Esophagus muscularis mucosa (tissue), 4 donors: ENCODE data around the gene NPAS3. TPM values are rescaled to one million over a fixed set of nuclear protein-coding genes. Genes with fewer than 3 reads are reported as not detected.

ENCODE experiments used
- DNase-seq: peaks from one replicate; pipeline ENCODE4 v3.0.0-alpha.2; 2017; ENCODE audit errors: extremely low spot score
- H3K27ac ChIP-seq, 4 donors: fragments of 200-600 bp; sonication (generic); replicated peaks in 1 of 4; 1 replicate in 3 of 4; 2 replicates in 1 of 4; pipeline ENCODE4 v1.5.1; 2016 to 2019; ENCODE audit warnings: mild to moderate bottlenecking in 1 of 4
- H3K27me3 ChIP-seq, 4 donors: fragments of 200-600 bp; sonication (generic); one replicate each; pipeline versions ENCODE4 v1.5.1 to v1.6.0; 2016 to 2019
- H3K36me3 ChIP-seq, 4 donors: fragments of 200-600 bp; sonication (generic); one replicate each; pipeline ENCODE4 v1.5.1; 2016 to 2019
- H3K4me1 ChIP-seq, 4 donors: fragments of 200-600 bp; sonication (generic); one replicate each; pipeline ENCODE4 v1.5.1; 2016 to 2019
- H3K4me3 ChIP-seq, 4 donors: fragments of 200-600 bp; sonication (generic); 1 replicate in 2 of 4; 2 replicates in 2 of 4; pipeline ENCODE4 v1.5.1; 2016 to 2019; ENCODE audit warnings: mild to moderate bottlenecking in 4 of 4, moderate library complexity in 1 of 4
- H3K9me3 ChIP-seq, 4 donors: fragments of 200-600 bp; sonication (generic); 1 replicate in 3 of 4; 2 replicates in 1 of 4; pipeline ENCODE4 v1.5.1; 2016 to 2019
- CTCF ChIP-seq, 3 experiments: fragments of 200-600 bp in 2 of 3; fragments of 450-650 bp in 1 of 3; sonication (generic) in 2 of 3; IDR thresholded peaks; one replicate each; pipeline ENCODE4 v1.5.1; 2017 to 2019; ENCODE audit warnings: antibody characterized with exemption in 3 of 3, mild to moderate bottlenecking in 2 of 3, moderate library complexity in 1 of 3
- EP300 ChIP-seq: sonication (generic); formaldehyde crosslinking; IDR thresholded peaks from one replicate; pipeline ENCODE4 v1.6.1; 2017; ENCODE audit warnings: antibody characterized with exemption
- POLR2A ChIP-seq: fragments of 450-650 bp; IDR thresholded peaks from one replicate; pipeline ENCODE4 v1.6.1; 2017; ENCODE audit warnings: antibody characterized with exemption, moderate library complexity, mild to moderate bottlenecking, low read depth
- POLR2AphosphoS5 ChIP-seq, 2 donors: sonication (generic); formaldehyde crosslinking; IDR thresholded peaks; one replicate each; pipeline ENCODE4 v1.6.1; 2017; ENCODE audit warnings: antibody characterized with exemption in 2 of 2
- WGBS: methylation state at CpG from one replicate; pipeline ENCODE4 v1.1.5; 2018; 5-methylcytosine and 5-hydroxymethylcytosine counted together
- intact Hi-C: fragments of 100-400 bp; cut with DNase I; formaldehyde crosslinking; loops from one replicate; pipeline ENCODE4 v1.15.1; 2023
- total RNA-seq, 4 donors: library from RNA; depleted of rRNA; stranded (reverse); fragments of >200 nt; gene quantifications; one replicate each; pipeline versions ENCODE4 v1.1.0 to v1.2.1, GENCODE V29; 2016

Gene NPAS3
- total RNA-seq, 4 donors from 2014 or later, result 3.3 to 7.3 (median 5.8) TPM

- 64% methylated on average over 3 of the region's 3 CpGs for WGBS
- H3K27ac ChIP-seq, result no peak overlapping the region
- DNase-seq, result no peak
Observed at GRCh38 chr14:33728010-33728498, 789.4 kb downstream of the NPAS3 start.

GRCh38 chr14:33730156-33730555, 791.5 kb downstream of the NPAS3 start:
- no peak for DNase-seq
- intact Hi-C loops, result no loop called here
- no peak for TF ChIP-seq EP300
- no peak for TF ChIP-seq POLR2A
- no peak for TF ChIP-seq CTCF (IDR thresholded peaks at IDR 0.05)
- no peak for TF ChIP-seq POLR2AphosphoS5 (IDR thresholded peaks at IDR 0.05)
- Histone ChIP-seq H3K4me3 (no peak overlapping the region), H3K36me3 (no peaks in the 10 kb centered on the region), H3K27ac (no peak overlapping the region), H3K27me3 (no peaks in the 10 kb centered on the region), H3K9me3 (no peaks in the 10 kb centered on the region), H3K4me1 (peaks cover 0 to 6% (median 2%) of the 10 kb centered on the region in 4 donors)
- WGBS, result 100% methylated on average over 1 of the region's 1 CpG

More at GRCh38 chr14:33728010-33728498, 789.4 kb downstream of the NPAS3 start:
- no peaks in the 10 kb centered on the region for H3K36me3 ChIP-seq
- H3K4me1 ChIP-seq, result peaks cover 0 to 6% (median 2%) of the 10 kb centered on the region in 4 donors
- no peaks in the 10 kb centered on the region for H3K9me3 ChIP-seq
- TF ChIP-seq POLR2AphosphoS5 (IDR thresholded peaks at IDR 0.05) (no peak), CTCF (IDR thresholded peaks at IDR 0.05) (no peak), EP300 (no peak), POLR2A (no peak)
- intact Hi-C loops, result no loop called here
- no peak overlapping the region for H3K4me3 ChIP-seq
- H3K27me3 ChIP-seq, result no peaks in the 10 kb centered on the region

GRCh38 chr14:33732175-33732574, 793.5 kb downstream of the NPAS3 start:
- H3K4me1 ChIP-seq, result peaks cover 0 to 4% (median 0%) of the 10 kb centered on the region in 4 donors
- WGBS, result 92% methylated on average over 7 of the region's 7 CpGs
- H3K9me3 ChIP-seq, result no peaks in the 10 kb centered on the region
- no peaks in the 10 kb centered on the region for H3K27me3 ChIP-seq
- intact Hi-C loops, result no loop called here
- no peak for TF ChIP-seq CTCF (IDR thresholded peaks at IDR 0.05)
- no peak overlapping the region for H3K27ac ChIP-seq
- DNase-seq, result no peak
- no peak overlapping the region for H3K4me3 ChIP-seq
- H3K36me3 ChIP-seq, result peaks cover 0 to 3% (median 0%) of the 10 kb centered on the region in 4 donors

GRCh38 chr14:33733310-33733709, 794.6 kb downstream of the NPAS3 start:
- peaks cover 0 to 3% (median 0%) of the 10 kb centered on the region in 4 donors for H3K36me3 ChIP-seq
- no peaks in the 10 kb centered on the region for H3K4me1 ChIP-seq
- no peak overlapping the region for H3K4me3 ChIP-seq
- TF ChIP-seq CTCF (IDR thresholded peaks at IDR 0.05), result no peak
- intact Hi-C loops, result no loop called here
- no peaks in the 10 kb centered on the region for H3K9me3 ChIP-seq
- H3K27me3 ChIP-seq, result no peaks in the 10 kb centered on the region
- DNase-seq, result no peak
- H3K27ac ChIP-seq, result no peak overlapping the region
- 94% methylated on average over 6 of the region's 6 CpGs for WGBS

- DNase-seq, result no peak
- Histone ChIP-seq H3K36me3 (peaks cover 0 to 3% (median 0%) of the 10 kb centered on the region in 4 donors), H3K27me3 (no peaks in the 10 kb centered on the region), H3K9me3 (no peaks in the 10 kb centered on the region), H3K27ac (no peak overlapping the region), H3K4me1 (no peaks in the 10 kb centered on the region), H3K4me3 (no peak overlapping the region)
- TF ChIP-seq CTCF (IDR thresholded peaks at IDR 0.05) (no peak), POLR2AphosphoS5 (IDR thresholded peaks at IDR 0.05) (no peak), POLR2A (no peak), EP300 (no peak)
- intact Hi-C loops, result no loop called here
Observed at GRCh38 chr14:33733721-33734120, 795.0 kb downstream of the NPAS3 start.
